IMR-90 (cell line): ENCODE results near the gene UNK.

Source experiments
- CEBPB ChIP-seq: IDR thresholded peaks from 2 replicates; pipeline ENCODE4 v1.6.1; 2012; ENCODE audit warnings: low read depth, low read length, improper control_type of control experiment
- CTCF ChIP-seq: conservative IDR thresholded peaks from 2 replicates; pipeline ENCODE4 v1.5.1; 2012; ENCODE audit warnings: mild to moderate bottlenecking, low read depth, low read length, improper control_type of control experiment

- TF ChIP-seq CTCF (peak; percentile 59), CEBPB (no peak)
Observed at GRCh38 chr17:75848523-75849278, 64.1 kb downstream of the UNK start.
